Tibial nerve (tissue), 3 donors: ENCODE measurements around the gene C19orf25.

ENCODE experiments used
- CTCF ChIP-seq, 5 experiments: fragments of 200-600 bp in 3 of 5; fragments of 450-650 bp in 2 of 5; sonication (generic) in 3 of 5; IDR thresholded peaks; one replicate each; pipeline ENCODE4 v1.5.1; 2016 to 2019; ENCODE audit warnings: antibody characterized with exemption in 5 of 5, mild to moderate bottlenecking in 3 of 5, moderate library complexity in 2 of 5
- POLR2A ChIP-seq, 2 donors: fragments of 450-650 bp; IDR thresholded peaks; one replicate each; pipeline ENCODE4 v1.6.1; 2017; ENCODE audit warnings: antibody characterized with exemption in 2 of 2, mild to moderate bottlenecking in 2 of 2, moderate library complexity in 2 of 2

GRCh38 chr19:1427221-1427920, 51.6 kb downstream of the C19orf25 start:
- TF ChIP-seq POLR2A (IDR thresholded peaks at IDR 0.05): no peak
- no peak for TF ChIP-seq CTCF (IDR thresholded peaks at IDR 0.05)
